ENCODE measurements around the gene PLA2G5.
"Not testable (repeated sequence)": the region's sequence is repeated elsewhere in the genome, so short reads cannot be mapped to it uniquely, and the experiment has no call there.

PLA2G5 gene

GRCh38 chr1:20051218-20051829 lies 18.7 kb upstream of the PLA2G5 start:
- H3K27ac ChIP-seq, result no peak overlapping the region
- TF ChIP-seq CTCF (conservative IDR thresholded peaks at IDR 0.05) (no peak), ZFX (IDR thresholded peaks at IDR 0.05) (no peak)

GRCh38 chr1:20052386-20052785 lies 17.6 kb upstream of the PLA2G5 start:
- no peak overlapping the region for H3K27ac ChIP-seq
- TF ChIP-seq ZFX (IDR thresholded peaks at IDR 0.05), result no peak
- TF ChIP-seq CTCF (conservative IDR thresholded peaks at IDR 0.05), result no peak

DNA sequence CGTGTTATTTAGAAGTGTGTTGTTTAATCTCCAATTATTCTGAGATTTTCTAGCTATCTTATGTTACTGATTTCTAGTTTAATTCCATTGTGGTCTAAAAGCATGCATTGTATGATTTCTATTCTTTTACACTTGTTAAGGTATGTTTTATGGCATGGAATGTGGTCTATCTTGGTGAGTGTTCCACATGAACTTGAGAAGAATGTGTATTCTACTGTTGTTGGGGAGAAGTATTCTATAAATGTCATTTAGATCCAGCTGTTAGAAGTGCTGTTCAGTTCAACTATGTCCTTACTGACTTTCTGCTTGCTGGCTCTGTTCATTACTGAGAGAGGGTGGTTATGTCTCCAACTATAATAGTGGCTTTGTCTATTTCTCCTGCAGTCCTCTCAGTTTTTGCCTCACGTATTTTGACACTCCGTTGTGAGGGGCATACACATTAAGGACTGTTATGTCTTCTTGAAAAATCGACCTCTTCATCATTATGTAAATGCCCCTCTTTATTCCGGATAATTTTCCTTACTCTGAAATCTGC lies 12.0 kb upstream of the PLA2G5 start:
- no peak overlapping the region for H3K27ac ChIP-seq
- TF ChIP-seq CTCF (conservative IDR thresholded peaks at IDR 0.05) (no peak), ZFX (IDR thresholded peaks at IDR 0.05) (no peak)

DNA sequence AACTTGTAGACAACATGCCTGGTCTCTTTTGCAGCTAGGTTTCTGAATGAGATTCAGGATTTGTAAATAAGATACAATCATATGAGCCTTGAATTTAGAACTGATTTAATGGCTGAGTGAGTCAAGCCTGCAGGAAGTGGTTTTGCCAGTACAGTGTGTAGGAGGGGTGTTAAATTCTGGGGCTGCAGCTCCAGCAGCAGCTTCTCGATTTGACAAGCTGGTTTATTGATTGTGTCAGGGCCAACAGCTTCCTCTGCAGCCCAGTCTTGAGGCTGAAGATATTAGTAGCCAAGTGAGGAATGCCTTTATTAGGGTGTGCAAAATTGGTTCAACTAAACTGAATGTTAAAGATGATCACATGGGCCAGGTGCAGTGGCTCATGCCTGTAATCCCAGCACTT lies 11.5 kb upstream of the PLA2G5 start:
- no peak overlapping the region for H3K27ac ChIP-seq
- TF ChIP-seq ZFX (IDR thresholded peaks at IDR 0.05) (no peak), CTCF (conservative IDR thresholded peaks at IDR 0.05) (no peak)

DNA sequence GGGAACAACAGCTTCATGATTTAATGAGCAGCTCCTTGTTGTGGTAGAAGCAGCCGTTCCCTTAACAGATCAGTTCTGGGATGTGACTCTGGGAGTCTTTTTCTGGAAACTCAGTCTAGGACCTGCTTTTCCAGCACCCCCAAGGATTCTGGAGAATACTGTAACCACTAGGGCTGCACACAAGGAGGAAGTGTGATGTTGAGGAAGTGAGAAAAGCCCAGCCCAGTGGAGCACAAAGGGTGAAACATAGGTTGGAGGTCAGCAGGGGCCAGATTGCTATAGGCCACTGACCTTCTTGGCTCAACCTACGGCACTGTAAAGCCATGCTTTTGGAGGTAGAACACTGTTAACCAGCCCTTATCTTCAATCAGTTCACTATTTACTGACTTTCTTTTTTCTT lies 10.1 kb upstream of the PLA2G5 start:
- no peak overlapping the region for H3K27ac ChIP-seq
- TF ChIP-seq ZFX (IDR thresholded peaks at IDR 0.05) (no peak), CTCF (conservative IDR thresholded peaks at IDR 0.05) (no peak)

DNA sequence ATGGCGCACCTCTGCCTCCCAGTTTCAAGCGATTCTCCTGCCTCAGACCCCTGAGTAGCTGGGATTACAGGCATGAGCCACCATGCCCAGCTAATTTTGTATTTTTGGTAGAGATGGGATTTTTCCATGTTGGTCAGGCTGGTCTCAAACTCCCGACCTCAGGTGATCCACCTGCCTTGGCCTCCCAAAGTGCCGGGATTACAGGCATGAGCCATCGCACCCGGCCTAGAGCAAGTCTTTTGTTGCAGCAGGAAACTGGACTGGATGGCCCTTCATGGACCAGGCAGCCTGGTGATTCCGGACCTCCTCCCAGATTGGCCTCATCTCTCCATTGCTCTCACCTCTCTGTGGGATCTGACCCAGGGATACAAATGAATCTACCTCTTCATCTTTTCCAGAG lies 9.2 kb upstream of the PLA2G5 start:
- not testable (repeated sequence) for H3K27ac ChIP-seq

- TF ChIP-seq CTCF (conservative IDR thresholded peaks at IDR 0.05), result no peak
- TF ChIP-seq ZFX (IDR thresholded peaks at IDR 0.05), result no peak
- H3K27ac ChIP-seq, result no peak overlapping the region
These were observed 8.1 kb upstream of the PLA2G5 start for GRCh38 chr1:20061866-20062265.

GRCh38 chr1:20063861-20064292 lies 6.1 kb upstream of the PLA2G5 start:
- TF ChIP-seq CTCF (conservative IDR thresholded peaks at IDR 0.05), result no peak
- TF ChIP-seq ZFX (IDR thresholded peaks at IDR 0.05), result no peak
- H3K27ac ChIP-seq, result no peak overlapping the region
